Activated B cell treated with CpG ODN at 0.5 μM for 24 hours (primary cell): ENCODE results near the gene FEM1B. TPM values are rescaled to one million over a fixed set of nuclear protein-coding genes. Genes with fewer than 3 reads are reported as not detected.
A peak's percentile ranks its signal among the peaks of the same experiment; 100 is the strongest.

ENCODE experiments used
- ATAC-seq: fragments of 200-7000 bp; cut with Tn5 transposase; one replicate; pipeline ENCODE4 v1.10.0; 2021; ENCODE audit warnings: low read depth, mild to moderate bottlenecking, moderate library complexity
- CTCF ChIA-PET: fragments of 350-600 bp; sonication (Branson Sonifier 250); formaldehyde crosslinking; loops from one replicate; lab custom pipeline; 2021; ENCODE audit warnings: antibody characterized with exemption; lab: Charles Lee
- POLR2A ChIA-PET: fragments of 350-600 bp; sonication (Branson Sonifier 250); formaldehyde crosslinking; loops from one replicate; lab custom pipeline; 2021; ENCODE audit warnings: antibody characterized with exemption; lab: Charles Lee
- DNase-seq: peaks from one replicate; pipeline ENCODE4 v3.0.0; 2022
- H3K27ac Mint-ChIP-seq: one replicate; pipeline ENCODE4 v1.8.0; 2020; ENCODE audit warnings: mixed read lengths
- H3K27me3 Mint-ChIP-seq: one replicate; pipeline ENCODE4 v1.8.0; 2021; ENCODE audit warnings: mixed read lengths
- H3K36me3 Mint-ChIP-seq: one replicate; pipeline ENCODE4 v1.8.0; 2021; ENCODE audit warnings: low read depth, mixed read lengths
- H3K4me1 Mint-ChIP-seq: one replicate; pipeline ENCODE4 v1.8.0; 2021; ENCODE audit warnings: mixed read lengths
- H3K4me3 Mint-ChIP-seq: one replicate; pipeline ENCODE4 v1.8.0; 2020; ENCODE audit warnings: mild to moderate bottlenecking, mixed read lengths
- H3K9me3 Mint-ChIP-seq: one replicate; pipeline ENCODE4 v1.8.0; 2020; ENCODE audit warnings: mixed read lengths
- CTCF ChIP-seq: fragments of 200-600 bp; IDR thresholded peaks from one replicate; pipeline ENCODE4 v1.8.0; 2022; ENCODE audit warnings: antibody characterized with exemption, mild to moderate bottlenecking
- intact Hi-C: fragments of 100-400 bp; cut with micrococcal nuclease; formaldehyde crosslinking; loops from one replicate; pipeline ENCODE4 v1.15.1; 2024
- total RNA-seq: library from RNA; stranded (reverse); gene quantifications from 2 replicates; pipeline ENCODE4 v1.2.3, GENCODE V29; 2022

The FEM1B gene
- total RNA-seq, 1 donor from 2014 or later: 42.2 TPM

DNA sequence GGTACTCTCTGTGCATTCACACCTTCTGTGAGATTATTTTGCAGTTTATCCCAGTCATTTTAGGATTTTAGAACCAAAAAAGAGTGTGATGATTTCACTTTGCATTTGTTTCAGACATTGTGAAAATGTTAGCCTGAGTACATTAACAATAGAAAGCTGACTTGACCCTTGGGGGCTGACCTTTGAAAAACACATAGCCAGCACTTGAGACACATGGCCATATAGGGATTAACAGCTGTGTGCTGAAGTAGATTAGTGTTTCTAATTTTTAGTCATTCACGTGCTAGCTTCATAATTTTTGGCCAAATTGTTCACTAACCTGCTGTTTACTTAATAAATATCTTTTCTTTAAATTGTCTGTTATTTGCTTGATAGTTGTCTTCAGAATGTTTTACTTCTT, 3.5 kb downstream of the FEM1B start:
- peaks cover 29% of the 10 kb centered on the region for H3K36me3 Mint-ChIP-seq
- CTCF ChIA-PET: interaction anchor here (0.6 kb wide), 1 partner anchor 269 kb away, joined by 3 read pairs; no protein-coding TSS in a partner anchor
- H3K4me1 Mint-ChIP-seq: peaks cover 72% of the 10 kb centered on the region
- intact Hi-C loops: no loop called here
- POLR2A ChIA-PET: interaction anchor here (0.6 kb wide), 1 partner anchor 11 kb away, joined by 4 read pairs; no protein-coding TSS in a partner anchor
- no peak overlapping the region for H3K27ac Mint-ChIP-seq
- H3K9me3 Mint-ChIP-seq: no peaks in the 10 kb centered on the region
- TF ChIP-seq CTCF: no peak
- ATAC-seq: no peak
- no peaks in the 10 kb centered on the region for H3K27me3 Mint-ChIP-seq
- H3K4me3 Mint-ChIP-seq: peak overlapping the region; percentile 93
- DNase-seq: no peak

DNA sequence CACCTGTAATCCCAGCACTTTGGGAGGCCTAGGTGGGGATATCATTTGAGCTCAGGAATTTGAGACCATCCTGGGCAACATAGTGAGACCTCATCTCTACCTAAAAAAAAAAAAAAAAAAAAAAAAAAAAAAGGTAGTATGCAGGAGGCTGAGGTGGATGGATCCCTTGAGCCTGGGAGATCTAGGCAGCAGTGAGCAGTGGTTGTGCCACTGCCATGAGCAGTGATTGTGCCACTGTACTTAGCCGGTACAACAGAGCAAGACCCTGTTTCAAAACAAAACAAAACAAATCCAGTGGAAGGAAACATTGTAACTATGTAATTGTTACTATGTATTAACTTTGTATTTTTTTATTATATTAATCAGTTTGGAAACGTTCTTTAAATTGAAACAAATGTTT, 5.9 kb downstream of the FEM1B start:
- ATAC-seq: no peak
- no peaks in the 10 kb centered on the region for H3K9me3 Mint-ChIP-seq
- no peak for TF ChIP-seq CTCF
- peaks cover 69% of the 10 kb centered on the region for H3K4me1 Mint-ChIP-seq
- intact Hi-C loops: no loop called here
- POLR2A ChIA-PET: interaction anchor here (0.7 kb wide), 1 partner anchor 438 kb away, joined by 4 read pairs; no protein-coding TSS in a partner anchor
- CTCF ChIA-PET: no interaction called here
- DNase-seq: no peak
- H3K4me3 Mint-ChIP-seq: no peak overlapping the region
- H3K27ac Mint-ChIP-seq: no peak overlapping the region
- H3K36me3 Mint-ChIP-seq: peaks cover 34% of the 10 kb centered on the region
- no peaks in the 10 kb centered on the region for H3K27me3 Mint-ChIP-seq

- DNase-seq: no peak
- intact Hi-C loops: no loop called here
- CTCF ChIA-PET: no interaction called here
- Mint-ChIP-seq H3K36me3 (peaks cover 41% of the 10 kb centered on the region), H3K27ac (no peak overlapping the region), H3K4me1 (peaks cover 62% of the 10 kb centered on the region), H3K9me3 (no peaks in the 10 kb centered on the region), H3K27me3 (no peaks in the 10 kb centered on the region), H3K4me3 (no peak overlapping the region)
- no peak for TF ChIP-seq CTCF
- ATAC-seq: no peak
- POLR2A ChIA-PET: interaction anchor here (0.7 kb wide), 1 partner anchor 1997 kb away, joined by 3 read pairs; no protein-coding TSS in a partner anchor
Observed at GRCh38 chr15:68284616-68285258, 7.2 kb downstream of the FEM1B start.

DNA sequence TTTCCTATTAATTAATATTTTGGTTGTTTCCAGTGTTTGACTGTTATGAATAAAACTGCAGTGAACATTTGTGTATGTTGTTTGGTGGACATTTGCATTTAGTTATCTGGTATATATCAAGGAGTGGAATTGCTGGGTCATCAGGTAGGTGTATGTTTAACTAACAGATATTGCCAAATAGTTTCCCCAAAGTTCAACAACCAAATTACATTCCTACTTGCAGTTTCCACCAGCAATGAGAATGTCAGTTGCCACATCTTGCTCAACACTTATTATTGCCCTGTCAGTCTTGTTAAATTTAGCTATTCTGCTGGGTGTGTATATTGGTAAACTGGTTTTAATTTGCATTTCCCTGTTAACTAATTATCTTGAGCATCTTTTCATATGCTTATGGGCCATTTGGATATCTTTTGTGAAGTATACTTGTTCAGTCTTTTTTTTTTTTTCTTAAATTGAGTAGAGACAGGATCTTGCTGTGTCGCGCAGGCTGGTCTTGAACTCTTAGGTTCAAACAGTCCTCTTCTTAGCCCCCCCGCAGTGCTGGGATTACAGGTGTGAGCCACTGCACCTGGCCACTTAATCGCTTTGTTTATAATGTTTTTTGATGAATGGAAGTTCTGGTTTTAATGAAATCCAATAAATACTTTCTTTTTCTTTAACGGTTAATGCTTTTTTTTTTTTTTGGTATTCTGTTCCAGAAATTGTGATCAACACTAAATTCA, 7.9 kb downstream of the FEM1B start:
- no peak for ATAC-seq
- CTCF ChIA-PET: no interaction called here

More for the DNA sequence above, 7.9 kb downstream of the FEM1B start:
- Mint-ChIP-seq H3K36me3 (peaks cover 41% of the 10 kb centered on the region), H3K4me3 (no peak overlapping the region), H3K9me3 (no peaks in the 10 kb centered on the region), H3K4me1 (peaks cover 58% of the 10 kb centered on the region), H3K27me3 (no peaks in the 10 kb centered on the region), H3K27ac (no peak overlapping the region)
- TF ChIP-seq CTCF: no peak
- intact Hi-C loops: no loop called here
- POLR2A ChIA-PET: interaction anchor here (0.7 kb wide), 3 partner anchors 13 to 1997 kb away, joined by 3 to 5 read pairs (median 3); no protein-coding TSS in a partner anchor
- DNase-seq: no peak
